Uterus (tissue), 4 donors: ENCODE measurements around the gene TNPO3. TPM values are rescaled to one million over a fixed set of nuclear protein-coding genes. Genes with fewer than 3 reads are reported as not detected.

Source experiments
- DNase-seq, 2 donors: peaks; one replicate each; pipeline ENCODE4 v3.0.0-alpha.2; 2019 to 2020
- H3K27ac ChIP-seq, 2 donors: fragments of 200-600 bp; sonication (generic); 1 replicate in 1 of 2; 2 replicates in 1 of 2; pipeline ENCODE4 v1.5.1; 2016 to 2018
- H3K27me3 ChIP-seq, 2 donors: fragments of 200-600 bp; sonication (generic); one replicate each; pipeline ENCODE4 v1.5.1; 2018 to 2019; ENCODE audit warnings: control low read depth in 1 of 2
- H3K36me3 ChIP-seq, 2 donors: fragments of 200-600 bp; sonication (generic); one replicate each; pipeline ENCODE4 v1.5.1; 2019; ENCODE audit warnings: control low read depth in 1 of 2
- H3K4me1 ChIP-seq, 2 donors: fragments of 200-600 bp; sonication (generic); one replicate each; pipeline ENCODE4 v1.5.1; 2018 to 2019; ENCODE audit warnings: control low read depth in 1 of 2
- H3K4me3 ChIP-seq, 2 donors: fragments of 200-600 bp; sonication (generic); 1 replicate in 1 of 2; 2 replicates in 1 of 2; pipeline ENCODE4 v1.5.1; 2018 to 2019; ENCODE audit warnings: mild to moderate bottlenecking in 1 of 2
- H3K9me3 ChIP-seq, 2 donors: fragments of 200-600 bp; sonication (generic); one replicate each; pipeline ENCODE4 v1.5.1; 2019; ENCODE audit warnings: control low read depth in 1 of 2
- POLR2A ChIP-seq, 2 donors: fragments of 450-650 bp; IDR thresholded peaks; one replicate each; pipeline ENCODE4 v1.6.1; 2016; ENCODE audit warnings: antibody characterized with exemption in 2 of 2, mild to moderate bottlenecking in 1 of 2, moderate library complexity in 1 of 2
- intact Hi-C: fragments of 100-400 bp; cut with DNase I; formaldehyde crosslinking; loops from one replicate; pipeline ENCODE4 v1.15.1; 2023; ENCODE audit warnings: low total_unique reads
- total RNA-seq, 4 donors: library from RNA; depleted of rRNA in 3 of 4; stranded (reverse); fragments of >200 nt in 3 of 4; gene quantifications; one replicate each; pipeline versions ENCODE4 v1.1.0 to v1.2.4, GENCODE V29; 2014 to 2023
- TF ChIP-seq, protein P1 (sequence below), 4 experiments: fragments of 200-600 bp in 2 of 4; fragments of 450-650 bp in 2 of 4; sonication (generic) in 2 of 4; IDR thresholded peaks; one replicate each; pipeline ENCODE4 v1.5.1; 2016 to 2019; ENCODE audit warnings: antibody characterized with exemption in 4 of 4, mild to moderate bottlenecking in 2 of 4, moderate library complexity in 1 of 4
- donor health status: DM: yes; HTN: yes; CAD: no.

TNPO3 gene
- total RNA-seq, 4 donors from 2014 or later = 14.6 to 57.9 (median 31.9) TPM

DNA sequence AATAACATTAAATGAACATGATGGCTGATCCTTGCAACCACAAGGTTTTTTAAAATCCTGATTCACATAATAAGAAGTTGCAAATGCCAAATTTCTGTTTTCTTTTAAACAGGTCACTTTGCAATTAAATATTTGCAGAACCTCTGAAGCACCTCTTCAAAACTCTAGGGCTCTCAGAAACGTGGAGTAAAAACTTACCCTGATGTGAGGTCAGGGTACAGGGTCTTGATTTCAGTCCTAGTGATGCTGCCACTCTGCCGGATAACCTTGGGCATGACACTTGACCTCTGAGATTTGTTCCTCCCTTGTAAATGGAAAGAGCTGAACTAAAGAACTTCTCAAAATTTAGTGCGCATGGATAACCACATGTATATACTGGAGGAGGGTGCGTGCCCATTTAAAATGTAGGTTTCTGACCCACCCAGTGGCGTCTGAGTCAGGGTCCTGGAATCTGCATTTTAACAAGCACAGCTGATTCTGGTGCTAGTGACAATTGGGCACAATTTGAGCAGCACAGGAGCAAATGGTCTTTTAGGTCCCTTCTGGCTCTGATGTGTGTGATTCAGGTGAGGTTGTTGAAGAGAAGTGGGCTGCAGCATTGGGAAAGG is 35.5 kb upstream of the TNPO3 start:
- H3K36me3 ChIP-seq = no peaks in the 10 kb centered on the region
- H3K9me3 ChIP-seq = no peaks in the 10 kb centered on the region
- no peak for DNase-seq
- no peaks in the 10 kb centered on the region for H3K27me3 ChIP-seq
- intact Hi-C loops = no loop called here
- no peak for TF ChIP-seq POLR2A (IDR thresholded peaks at IDR 0.05)
- TF ChIP-seq, protein P1, sequence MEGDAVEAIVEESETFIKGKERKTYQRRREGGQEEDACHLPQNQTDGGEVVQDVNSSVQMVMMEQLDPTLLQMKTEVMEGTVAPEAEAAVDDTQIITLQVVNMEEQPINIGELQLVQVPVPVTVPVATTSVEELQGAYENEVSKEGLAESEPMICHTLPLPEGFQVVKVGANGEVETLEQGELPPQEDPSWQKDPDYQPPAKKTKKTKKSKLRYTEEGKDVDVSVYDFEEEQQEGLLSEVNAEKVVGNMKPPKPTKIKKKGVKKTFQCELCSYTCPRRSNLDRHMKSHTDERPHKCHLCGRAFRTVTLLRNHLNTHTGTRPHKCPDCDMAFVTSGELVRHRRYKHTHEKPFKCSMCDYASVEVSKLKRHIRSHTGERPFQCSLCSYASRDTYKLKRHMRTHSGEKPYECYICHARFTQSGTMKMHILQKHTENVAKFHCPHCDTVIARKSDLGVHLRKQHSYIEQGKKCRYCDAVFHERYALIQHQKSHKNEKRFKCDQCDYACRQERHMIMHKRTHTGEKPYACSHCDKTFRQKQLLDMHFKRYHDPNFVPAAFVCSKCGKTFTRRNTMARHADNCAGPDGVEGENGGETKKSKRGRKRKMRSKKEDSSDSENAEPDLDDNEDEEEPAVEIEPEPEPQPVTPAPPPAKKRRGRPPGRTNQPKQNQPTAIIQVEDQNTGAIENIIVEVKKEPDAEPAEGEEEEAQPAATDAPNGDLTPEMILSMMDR (IDR thresholded peaks at IDR 0.05) = no peak
- no peak overlapping the region for H3K27ac ChIP-seq
- H3K4me1 ChIP-seq = no peaks in the 10 kb centered on the region
- H3K4me3 ChIP-seq = no peak overlapping the region

DNA sequence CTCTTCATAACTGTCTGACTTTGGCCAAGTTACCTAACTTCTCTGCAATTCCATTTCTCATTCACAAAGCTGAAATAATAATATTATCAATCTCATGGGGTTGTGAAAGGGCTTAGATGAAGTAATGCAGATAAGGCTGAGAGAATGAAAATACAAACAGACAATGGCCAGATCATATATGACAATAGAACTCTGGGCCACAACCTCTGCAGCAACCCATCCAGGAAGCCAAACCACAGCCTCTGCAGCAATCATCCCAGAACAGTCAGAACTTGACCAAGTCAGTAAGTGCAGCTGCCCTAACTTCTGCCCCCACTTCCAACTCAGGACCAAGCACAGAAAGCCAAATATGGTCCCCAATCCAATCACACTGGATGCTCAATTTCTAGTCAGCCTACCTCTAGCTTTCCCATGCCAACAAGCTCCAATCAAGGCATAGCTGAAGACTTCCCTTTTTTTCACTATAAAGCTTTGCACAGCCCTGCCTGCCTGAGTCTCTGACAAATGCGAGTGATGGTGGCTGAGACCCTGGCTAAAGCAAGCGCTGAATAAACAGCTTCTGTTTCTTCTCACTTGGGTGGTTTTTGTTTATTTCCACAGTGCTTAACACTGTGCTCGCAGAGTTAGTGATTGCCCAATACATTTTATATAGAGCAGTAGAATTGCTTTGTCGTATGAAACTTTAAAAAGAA is 34.8 kb upstream of the TNPO3 start:
- Histone ChIP-seq H3K36me3 (no peaks in the 10 kb centered on the region), H3K9me3 (no peaks in the 10 kb centered on the region), H3K27me3 (no peaks in the 10 kb centered on the region), H3K4me1 (no peaks in the 10 kb centered on the region), H3K4me3 (no peak overlapping the region), H3K27ac (no peak overlapping the region)
- intact Hi-C loops = no loop called here
- DNase-seq = no peak
- TF ChIP-seq, protein P1 (IDR thresholded peaks at IDR 0.05) = no peak
- TF ChIP-seq POLR2A (IDR thresholded peaks at IDR 0.05) = no peak

DNA sequence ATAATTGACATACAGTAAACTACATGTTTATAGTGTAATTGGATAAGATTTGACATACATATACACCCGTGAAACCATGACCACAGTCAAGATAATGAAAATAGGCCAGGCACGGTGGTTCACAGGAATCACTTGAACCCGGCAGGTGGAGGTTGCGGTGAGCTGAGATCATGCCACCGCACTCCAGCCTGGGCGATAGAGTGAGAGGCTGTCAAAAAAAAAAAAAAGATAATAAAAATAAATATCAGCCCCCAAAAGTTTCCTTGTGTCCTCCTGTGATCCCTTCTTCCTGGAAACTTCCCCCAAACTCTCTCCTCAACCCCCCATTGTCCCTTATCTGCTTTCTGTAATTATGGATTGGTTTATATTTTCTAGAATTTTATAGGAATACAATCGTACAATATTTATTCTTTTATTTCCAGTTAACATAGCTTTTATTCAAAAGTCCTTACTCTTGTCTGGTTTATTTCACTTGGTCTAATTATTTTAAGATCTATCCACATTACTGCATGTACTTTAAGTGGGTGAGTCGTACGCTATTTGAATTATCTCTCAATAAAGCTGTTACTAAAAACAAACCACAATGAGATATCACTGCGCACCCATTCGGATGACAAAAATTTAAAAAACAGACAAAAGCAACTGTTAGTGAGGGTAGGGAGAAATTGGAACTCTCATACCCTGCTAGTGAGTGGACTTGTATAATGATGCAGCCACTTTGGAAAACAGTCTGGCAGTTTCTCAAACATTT is 30.1 kb upstream of the TNPO3 start:
- no peaks in the 10 kb centered on the region for H3K4me1 ChIP-seq
- no peak for TF ChIP-seq POLR2A (IDR thresholded peaks at IDR 0.05)
- TF ChIP-seq, protein P1 (IDR thresholded peaks at IDR 0.05) = no peak
- no peak overlapping the region for H3K4me3 ChIP-seq
- H3K9me3 ChIP-seq = no peaks in the 10 kb centered on the region
- no peaks in the 10 kb centered on the region for H3K36me3 ChIP-seq
- intact Hi-C loops = no loop called here
- no peak for DNase-seq
- H3K27me3 ChIP-seq = no peaks in the 10 kb centered on the region
- no peak overlapping the region for H3K27ac ChIP-seq

DNA sequence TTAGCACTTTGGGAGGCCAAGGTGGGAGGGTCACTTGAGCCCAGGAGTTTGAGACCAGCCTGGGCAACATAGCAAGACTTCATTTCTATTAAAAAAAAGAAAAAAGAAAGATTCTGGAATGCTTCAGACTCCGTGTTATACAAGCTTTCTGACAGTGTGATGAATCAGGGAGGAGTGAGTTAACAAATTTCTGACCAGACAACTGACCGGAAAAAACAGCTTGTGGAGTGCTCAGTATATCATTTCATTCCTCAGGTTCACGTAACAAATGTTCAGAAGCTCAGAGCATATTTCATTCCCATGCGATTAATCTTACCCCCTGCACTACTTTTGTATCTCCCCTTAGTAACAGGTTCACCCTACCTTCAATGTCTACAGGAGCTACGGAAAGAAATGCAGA is 28.6 kb upstream of the TNPO3 start:
- intact Hi-C loops = no loop called here
- TF ChIP-seq POLR2A (IDR thresholded peaks at IDR 0.05) = no peak
- TF ChIP-seq, protein P1 (IDR thresholded peaks at IDR 0.05) = no peak
- Histone ChIP-seq H3K27me3 (no peaks in the 10 kb centered on the region), H3K4me3 (no peak overlapping the region), H3K9me3 (no peaks in the 10 kb centered on the region), H3K4me1 (no peaks in the 10 kb centered on the region), H3K27ac (no peak overlapping the region), H3K36me3 (no peaks in the 10 kb centered on the region)
- no peak for DNase-seq

DNA sequence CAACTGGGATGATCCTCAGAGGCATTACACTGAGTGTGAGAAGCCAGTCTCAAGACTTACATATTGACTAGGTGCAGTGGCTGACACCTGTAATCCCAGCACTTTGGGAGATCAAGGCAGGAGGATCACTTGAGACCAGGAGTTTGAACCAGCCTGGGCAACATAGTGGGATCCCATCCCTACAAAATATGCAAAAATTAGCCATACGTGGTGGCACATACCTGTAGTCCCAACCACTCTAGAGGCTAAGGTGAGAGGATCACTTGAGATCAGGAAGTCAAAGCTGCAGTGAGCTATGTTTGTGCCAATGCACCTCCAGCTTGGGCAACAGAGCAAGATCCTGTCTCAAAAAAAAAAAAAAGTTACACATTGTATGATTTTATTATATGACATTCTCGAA is 23.5 kb upstream of the TNPO3 start:
- Histone ChIP-seq H3K27ac (no peak overlapping the region), H3K4me3 (no peak overlapping the region), H3K4me1 (no peaks in the 10 kb centered on the region), H3K36me3 (no peaks in the 10 kb centered on the region), H3K27me3 (peaks cover 0 to 5% of the 10 kb centered on the region in 2 donors), H3K9me3 (no peaks in the 10 kb centered on the region)
- no peak for DNase-seq
- TF ChIP-seq, protein P1 (IDR thresholded peaks at IDR 0.05) = no peak
- no peak for TF ChIP-seq POLR2A (IDR thresholded peaks at IDR 0.05)
- intact Hi-C loops = no loop called here
